GM18505 (cell line): ENCODE measurements around the gene YY2.
"Not testable (repeated sequence)": the region's sequence is repeated elsewhere in the genome, so short reads cannot be mapped to it uniquely, and the experiment has no call there.

ENCODE experiments used
- ATAC-seq: cut with Tn5 transposase; IDR thresholded peaks from one replicate; pipeline ENCODE4 v1.9.1; 2021; ENCODE audit not compliant: unreplicated experiment
- POLR2A ChIP-seq: IDR thresholded peaks from 4 replicates; pipeline ENCODE4 v1.6.1; 2011; ENCODE audit warnings: borderline replicate concordance; ENCODE audit not compliant: insufficient read depth, insufficient read length; ENCODE audit errors: extremely low read depth

The YY2 gene

GRCh38 chrX:21855937-21856415, at the start of gene YY2:
Gene YY2 (plus strand): TSS chrX:21855987. CDS start chrX:21856485, 498 bp downstream.
- TF ChIP-seq POLR2A = no peak
- no peak for ATAC-seq

DNA sequence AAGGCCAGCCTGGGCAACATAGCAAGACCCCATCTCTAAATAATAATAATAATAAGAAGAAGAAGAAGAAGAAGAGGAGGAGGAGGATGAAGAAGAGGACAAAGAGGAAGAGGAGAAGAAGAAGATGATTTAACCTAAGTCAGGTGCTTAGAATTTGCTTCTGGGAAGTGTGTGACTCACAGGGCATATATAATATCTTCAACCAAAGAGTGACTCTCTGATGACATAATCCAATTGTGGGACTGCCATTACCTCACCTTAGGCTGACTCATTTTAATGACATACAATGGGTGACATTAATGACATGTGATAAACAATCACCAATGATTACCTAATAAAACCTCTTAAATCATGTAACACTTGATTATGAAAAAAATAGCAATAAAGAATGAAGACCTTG, 49.1 kb upstream of the YY2 start:
- TF ChIP-seq POLR2A = no peak
- ATAC-seq = no peak

- TF ChIP-seq POLR2A = no peak
- no peak for ATAC-seq
These were observed 44.0 kb upstream of the YY2 start for GRCh38 chrX:21811832-21812231.

DNA sequence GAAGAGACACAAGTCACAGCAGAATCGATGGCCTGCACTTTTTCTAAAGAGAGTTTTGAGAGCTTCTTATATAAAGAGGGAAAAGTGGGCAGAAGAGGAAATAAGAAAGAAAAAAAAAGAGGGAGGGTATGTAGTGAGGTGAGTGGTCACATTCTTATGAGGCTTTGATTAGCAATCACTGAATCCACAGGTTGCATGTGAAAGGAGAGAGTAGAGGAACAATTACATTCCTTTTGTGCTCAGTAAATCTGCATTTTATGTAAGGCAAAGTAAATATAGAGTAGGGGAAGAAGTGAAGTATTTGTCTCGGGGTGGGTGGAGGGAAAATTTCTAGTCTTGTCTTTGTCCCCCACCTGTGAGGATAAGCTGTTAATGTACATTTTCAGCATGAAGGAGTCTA, 43.2 kb upstream of the YY2 start:
- no peak for TF ChIP-seq POLR2A
- no peak for ATAC-seq

DNA sequence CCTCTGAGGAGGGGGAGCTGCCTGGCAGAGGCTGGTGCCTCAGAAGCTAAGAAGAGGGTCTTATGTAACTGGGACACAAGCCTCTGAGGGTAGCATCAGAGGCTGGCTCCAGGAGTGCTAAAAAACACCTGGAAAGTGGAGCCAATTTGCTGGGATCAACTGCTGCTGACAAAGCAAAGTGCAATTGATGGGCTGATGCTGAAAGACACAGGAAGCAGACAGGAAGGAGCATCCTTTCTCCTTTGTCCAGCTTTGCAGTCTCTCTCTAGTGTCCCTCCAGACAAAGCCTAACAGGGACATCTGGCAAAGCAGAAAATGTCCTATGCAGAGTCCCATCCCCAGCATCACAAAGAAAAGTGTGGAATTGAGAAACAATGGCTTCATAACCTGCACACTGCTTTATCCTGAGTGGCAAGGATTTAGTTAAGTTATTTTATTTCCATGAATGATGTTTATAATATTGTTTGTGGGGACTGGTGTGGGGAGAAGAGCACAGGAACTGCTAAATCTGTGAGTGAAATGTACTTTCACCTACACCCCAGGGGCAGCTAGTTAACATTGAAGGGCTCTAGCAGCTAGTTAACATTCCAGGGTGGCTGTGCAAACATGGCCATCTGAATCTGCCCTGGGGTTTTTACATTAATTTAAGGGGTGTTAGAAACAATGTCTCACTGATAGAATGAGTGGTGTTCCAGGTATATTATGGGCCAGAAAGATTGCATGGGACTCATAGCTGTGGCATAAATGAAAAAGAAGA, 42.0 kb upstream of the YY2 start:
- TF ChIP-seq POLR2A = no peak
- no peak for ATAC-seq

GRCh38 chrX:21816136-21816535, 39.7 kb upstream of the YY2 start:
- ATAC-seq = no peak
- TF ChIP-seq POLR2A = no peak

GRCh38 chrX:21820170-21820569, 35.6 kb upstream of the YY2 start:
- ATAC-seq = not testable (repeated sequence)

GRCh38 chrX:21821875-21822274, 33.9 kb upstream of the YY2 start:
- TF ChIP-seq POLR2A = no peak
- ATAC-seq = no peak

DNA sequence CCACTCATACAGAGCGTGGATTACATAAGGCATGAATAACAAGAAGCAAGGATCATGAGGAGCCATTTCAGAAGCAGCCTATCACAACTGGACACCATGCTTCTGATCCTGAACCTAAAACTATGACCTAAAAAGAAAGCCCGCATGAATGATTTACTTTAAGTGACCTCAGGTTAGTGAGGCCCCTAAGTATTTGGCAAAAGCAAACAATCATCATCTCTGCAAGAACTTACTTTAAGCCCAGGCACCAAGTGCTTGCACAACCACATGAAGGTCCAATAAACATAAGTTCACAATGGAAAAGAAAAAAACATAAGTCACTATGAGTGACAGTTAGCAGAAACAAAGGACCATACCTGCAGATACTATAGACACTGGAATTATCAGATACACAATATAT, 24.3 kb upstream of the YY2 start:
- TF ChIP-seq POLR2A = no peak

DNA sequence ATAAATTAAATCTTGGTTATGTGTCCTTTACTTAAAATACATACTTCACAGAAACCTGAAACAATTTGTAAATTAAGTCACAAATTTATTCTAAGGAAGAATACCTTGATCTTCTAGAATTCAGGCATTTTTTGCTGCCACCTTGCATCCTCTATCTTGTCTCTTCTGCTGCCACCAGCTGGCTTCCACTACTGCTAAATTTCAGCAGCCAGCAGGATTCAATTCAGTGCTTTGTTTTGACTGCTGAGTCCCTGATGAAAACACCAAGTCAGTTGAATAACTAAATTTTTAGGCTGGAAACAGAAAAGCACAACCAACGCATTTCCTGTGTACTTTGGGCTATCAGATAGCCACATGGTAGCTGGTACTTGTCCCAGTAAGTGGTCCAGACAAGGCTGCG, 18.7 kb upstream of the YY2 start:
- ATAC-seq = no peak
- no peak for TF ChIP-seq POLR2A

More for the DNA sequence above, 24.3 kb upstream of the YY2 start:
- ATAC-seq = no peak

DNA sequence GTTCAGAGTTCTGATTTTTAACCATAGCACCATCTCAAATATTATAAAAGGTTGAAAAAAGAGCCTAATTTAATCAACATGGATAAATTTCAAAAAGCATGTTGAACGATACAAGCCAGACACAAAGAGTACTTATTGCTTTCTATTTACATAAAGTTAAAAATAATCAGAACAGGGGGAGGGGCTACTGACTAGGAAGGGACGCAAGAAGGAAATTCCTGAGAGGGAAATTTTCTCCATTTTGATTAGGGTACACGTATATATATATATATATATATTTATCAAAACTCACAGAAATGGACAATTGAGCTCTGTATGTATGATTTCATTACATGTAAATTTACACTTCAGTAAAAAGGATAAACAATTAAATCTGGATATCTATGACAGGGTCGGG, 16.9 kb upstream of the YY2 start:
- no peak for TF ChIP-seq POLR2A

DNA sequence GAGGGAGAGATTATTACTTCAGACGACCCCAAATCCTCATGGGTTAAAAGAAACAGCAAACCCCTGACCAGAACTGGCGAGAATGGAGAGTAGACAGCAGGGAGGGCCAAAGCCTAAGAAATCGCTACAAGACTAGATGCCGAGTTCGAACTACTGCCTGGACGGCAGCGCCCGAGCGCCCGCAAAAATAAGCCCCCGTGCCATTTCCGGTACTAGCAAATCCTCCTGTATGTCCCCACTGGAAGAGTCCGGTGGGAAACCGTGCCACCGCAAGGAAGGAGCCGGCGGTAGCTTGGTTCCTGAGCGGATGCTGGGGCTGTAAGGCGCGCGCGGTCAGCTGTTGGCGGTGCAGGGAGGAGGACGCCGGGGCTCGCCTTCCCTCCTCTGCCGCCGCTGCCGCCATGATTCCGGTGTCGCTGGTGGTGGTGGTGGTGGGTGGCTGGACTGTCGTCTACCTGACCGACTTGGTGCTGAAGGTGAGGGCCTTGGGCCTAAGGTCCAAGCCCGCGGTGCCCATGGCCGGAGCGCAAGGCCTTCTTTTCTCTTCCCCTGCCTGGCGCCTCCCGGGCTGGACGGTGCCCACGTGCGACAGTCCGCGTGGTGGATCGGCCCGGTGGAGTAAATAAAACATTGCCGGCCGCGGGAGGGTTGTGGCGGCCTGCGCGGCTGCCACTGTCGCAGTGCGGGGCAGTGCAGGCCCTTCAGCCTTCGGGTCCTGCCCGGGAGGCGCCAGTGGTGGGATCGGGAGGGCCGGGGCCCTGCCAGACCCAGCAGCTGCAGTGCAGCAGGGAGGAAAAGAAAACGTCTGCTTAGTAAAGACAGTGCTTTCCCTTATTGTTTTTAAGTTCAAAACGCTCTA, 16.2 kb upstream of the YY2 start, which contains the start of gene MBTPS2:
MBTPS2 (plus strand) TSS at position 284 of the 859 bp plus-strand sequence; CDS start at position 402, 118 bp downstream.
- TF ChIP-seq POLR2A = peak; percentile 72
- ATAC-seq = peak; percentile 80

More for the DNA sequence above, 16.9 kb upstream of the YY2 start:
- ATAC-seq = no peak

GRCh38 chrX:21840193-21840545, 15.6 kb upstream of the YY2 start:
- ATAC-seq = peak; percentile 1
- no peak for TF ChIP-seq POLR2A

DNA sequence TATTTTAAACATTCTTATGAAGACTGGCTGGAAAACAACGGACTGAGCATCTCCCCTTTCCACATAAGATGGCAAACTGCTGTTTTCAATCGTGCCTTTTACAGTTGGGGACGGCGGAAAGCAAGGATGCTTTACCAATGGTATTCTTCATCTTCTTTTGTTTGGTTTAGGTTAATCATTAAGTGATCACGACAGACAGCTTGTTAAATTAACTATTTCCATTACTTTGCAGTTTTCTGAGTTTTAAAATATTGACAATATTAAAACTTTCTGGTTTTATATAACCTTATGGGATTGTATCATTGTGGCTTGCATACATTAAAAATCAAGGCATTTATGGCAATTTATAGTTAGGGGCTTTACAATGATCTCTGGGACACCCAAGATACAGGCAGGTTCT, 12.6 kb upstream of the YY2 start:
- ATAC-seq = no peak
- no peak for TF ChIP-seq POLR2A
